ENCODE data around the gene PRKCZ.
"Not testable (repeated sequence)": the region's sequence is repeated elsewhere in the genome, so short reads cannot be mapped to it uniquely, and the experiment has no call there.

PRKCZ gene

GRCh38 chr1:2145946-2146835, 96.0 kb downstream of the PRKCZ start:
- Mint-ChIP-seq H3K27me3 (ENCODE audit: low read depth) (no peaks in the 10 kb centered on the region), H3K4me3 (no peak overlapping the region), H3K4me1 (ENCODE audit: low read depth) (no peaks in the 10 kb centered on the region), H3K36me3 (ENCODE audit: low read depth) (no peaks in the 10 kb centered on the region), H3K9me3 (no peaks in the 10 kb centered on the region), H3K27ac (no peak overlapping the region)
- DNase-seq (ENCODE audit: low spot score) = no peak

GRCh38 chr1:2146836-2147517, 96.8 kb downstream of the PRKCZ start:
- H3K27ac Mint-ChIP-seq = no peak overlapping the region
- no peaks in the 10 kb centered on the region for H3K27me3 Mint-ChIP-seq (ENCODE audit: low read depth)
- H3K36me3 Mint-ChIP-seq (ENCODE audit: low read depth) = no peaks in the 10 kb centered on the region
- no peak overlapping the region for H3K4me3 Mint-ChIP-seq
- no peaks in the 10 kb centered on the region for H3K9me3 Mint-ChIP-seq
- H3K4me1 Mint-ChIP-seq (ENCODE audit: low read depth) = no peaks in the 10 kb centered on the region
- no peak for DNase-seq (ENCODE audit: low spot score)

GRCh38 chr1:2147869-2148268, 97.7 kb downstream of the PRKCZ start:
- not testable (repeated sequence) for H3K27me3 Mint-ChIP-seq (ENCODE audit: low read depth); H3K9me3 Mint-ChIP-seq; H3K4me1 Mint-ChIP-seq (ENCODE audit: low read depth); H3K4me3 Mint-ChIP-seq; H3K36me3 Mint-ChIP-seq (ENCODE audit: low read depth); DNase-seq (ENCODE audit: low spot score); H3K27ac Mint-ChIP-seq

- Mint-ChIP-seq H3K9me3 (no peaks in the 10 kb centered on the region), H3K27me3 (ENCODE audit: low read depth) (no peaks in the 10 kb centered on the region), H3K27ac (no peak overlapping the region), H3K4me3 (no peak overlapping the region), H3K4me1 (ENCODE audit: low read depth) (no peaks in the 10 kb centered on the region), H3K36me3 (ENCODE audit: low read depth) (no peaks in the 10 kb centered on the region)
- DNase-seq (ENCODE audit: low spot score) = peak; percentile 50
Measured at GRCh38 chr1:2148691-2149090, 98.5 kb downstream of the PRKCZ start.

- no peak overlapping the region for H3K27ac Mint-ChIP-seq
- H3K4me3 Mint-ChIP-seq = no peak overlapping the region
Measured at GRCh38 chr1:2150801-2151200, 100.6 kb downstream of the PRKCZ start.

GRCh38 chr1:2151252-2151651, 101.0 kb downstream of the PRKCZ start:
- no peaks in the 10 kb centered on the region for H3K36me3 Mint-ChIP-seq (ENCODE audit: low read depth)
- H3K9me3 Mint-ChIP-seq = no peaks in the 10 kb centered on the region
- H3K27me3 Mint-ChIP-seq (ENCODE audit: low read depth) = no peaks in the 10 kb centered on the region
- H3K27ac Mint-ChIP-seq = no peak overlapping the region
- DNase-seq (ENCODE audit: low spot score) = no peak
- H3K4me1 Mint-ChIP-seq (ENCODE audit: low read depth) = no peaks in the 10 kb centered on the region
- no peak overlapping the region for H3K4me3 Mint-ChIP-seq

More at GRCh38 chr1:2150801-2151200, 100.6 kb downstream of the PRKCZ start:
- no peaks in the 10 kb centered on the region for H3K27me3 Mint-ChIP-seq (ENCODE audit: low read depth)
- no peaks in the 10 kb centered on the region for H3K9me3 Mint-ChIP-seq
- H3K36me3 Mint-ChIP-seq (ENCODE audit: low read depth) = no peaks in the 10 kb centered on the region
- no peak for DNase-seq (ENCODE audit: low spot score)
- H3K4me1 Mint-ChIP-seq (ENCODE audit: low read depth) = no peaks in the 10 kb centered on the region

- Mint-ChIP-seq H3K27ac (no peak overlapping the region), H3K4me3 (no peak overlapping the region)
Measured at GRCh38 chr1:2151911-2152310, 101.7 kb downstream of the PRKCZ start.

GRCh38 chr1:2152954-2153353, 102.7 kb downstream of the PRKCZ start:
- H3K36me3 Mint-ChIP-seq (ENCODE audit: low read depth) = no peaks in the 10 kb centered on the region
- no peak for DNase-seq (ENCODE audit: low spot score)
- no peak overlapping the region for H3K27ac Mint-ChIP-seq
- H3K9me3 Mint-ChIP-seq = no peaks in the 10 kb centered on the region
- no peak overlapping the region for H3K4me3 Mint-ChIP-seq
- H3K4me1 Mint-ChIP-seq (ENCODE audit: low read depth) = no peaks in the 10 kb centered on the region
- H3K27me3 Mint-ChIP-seq (ENCODE audit: low read depth) = no peaks in the 10 kb centered on the region

More at GRCh38 chr1:2151911-2152310, 101.7 kb downstream of the PRKCZ start:
- Mint-ChIP-seq H3K9me3 (no peaks in the 10 kb centered on the region), H3K36me3 (ENCODE audit: low read depth) (no peaks in the 10 kb centered on the region), H3K27me3 (ENCODE audit: low read depth) (no peaks in the 10 kb centered on the region), H3K4me1 (ENCODE audit: low read depth) (no peaks in the 10 kb centered on the region)
- DNase-seq (ENCODE audit: low spot score) = no peak

- Mint-ChIP-seq H3K27me3 (ENCODE audit: low read depth) (no peaks in the 10 kb centered on the region), H3K9me3 (no peaks in the 10 kb centered on the region), H3K36me3 (ENCODE audit: low read depth) (no peaks in the 10 kb centered on the region), H3K27ac (no peak overlapping the region), H3K4me3 (no peak overlapping the region), H3K4me1 (ENCODE audit: low read depth) (no peaks in the 10 kb centered on the region)
- DNase-seq (ENCODE audit: low spot score) = no peak
Measured at GRCh38 chr1:2154022-2154421, 103.8 kb downstream of the PRKCZ start.

- H3K36me3 Mint-ChIP-seq (ENCODE audit: low read depth) = no peaks in the 10 kb centered on the region
- DNase-seq (ENCODE audit: low spot score) = no peak
- H3K27ac Mint-ChIP-seq = no peak overlapping the region
- no peaks in the 10 kb centered on the region for H3K9me3 Mint-ChIP-seq
- no peak overlapping the region for H3K4me3 Mint-ChIP-seq
- H3K27me3 Mint-ChIP-seq (ENCODE audit: low read depth) = no peaks in the 10 kb centered on the region
- no peaks in the 10 kb centered on the region for H3K4me1 Mint-ChIP-seq (ENCODE audit: low read depth)
Measured at GRCh38 chr1:2155147-2155598, 105.0 kb downstream of the PRKCZ start.

- no peak for DNase-seq (ENCODE audit: low spot score)
- Mint-ChIP-seq H3K27ac (no peak overlapping the region), H3K9me3 (no peaks in the 10 kb centered on the region), H3K4me3 (no peak overlapping the region), H3K36me3 (ENCODE audit: low read depth) (no peaks in the 10 kb centered on the region), H3K4me1 (ENCODE audit: low read depth) (no peaks in the 10 kb centered on the region), H3K27me3 (ENCODE audit: low read depth) (no peaks in the 10 kb centered on the region)
Measured at GRCh38 chr1:2155788-2156187, 105.6 kb downstream of the PRKCZ start.

GRCh38 chr1:2156866-2157265, 106.7 kb downstream of the PRKCZ start:
- DNase-seq (ENCODE audit: low spot score) = no peak
- Mint-ChIP-seq H3K4me1 (ENCODE audit: low read depth) (no peaks in the 10 kb centered on the region), H3K27me3 (ENCODE audit: low read depth) (no peaks in the 10 kb centered on the region), H3K27ac (no peak overlapping the region), H3K36me3 (ENCODE audit: low read depth) (no peaks in the 10 kb centered on the region), H3K4me3 (no peak overlapping the region), H3K9me3 (no peaks in the 10 kb centered on the region)

- no peaks in the 10 kb centered on the region for H3K36me3 Mint-ChIP-seq (ENCODE audit: low read depth)
Measured at GRCh38 chr1:2157856-2158255, 107.6 kb downstream of the PRKCZ start.

GRCh38 chr1:2158272-2158671, 108.1 kb downstream of the PRKCZ start:
- H3K4me3 Mint-ChIP-seq = no peak overlapping the region
- H3K4me1 Mint-ChIP-seq (ENCODE audit: low read depth) = peaks cover 2% of the 10 kb centered on the region
- no peak overlapping the region for H3K27ac Mint-ChIP-seq
- H3K27me3 Mint-ChIP-seq (ENCODE audit: low read depth) = no peaks in the 10 kb centered on the region
- no peaks in the 10 kb centered on the region for H3K9me3 Mint-ChIP-seq
- DNase-seq (ENCODE audit: low spot score) = no peak
- H3K36me3 Mint-ChIP-seq (ENCODE audit: low read depth) = no peaks in the 10 kb centered on the region

More at GRCh38 chr1:2157856-2158255, 107.6 kb downstream of the PRKCZ start:
- Mint-ChIP-seq H3K9me3 (no peaks in the 10 kb centered on the region), H3K4me3 (no peak overlapping the region), H3K27me3 (ENCODE audit: low read depth) (no peaks in the 10 kb centered on the region), H3K27ac (no peak overlapping the region), H3K4me1 (ENCODE audit: low read depth) (peaks cover 2% of the 10 kb centered on the region)
- DNase-seq (ENCODE audit: low spot score) = no peak
